ENCODE measurements around the gene MRPS27.

MRPS27 gene

GRCh38 chr5:72231991-72232703, 87.9 kb downstream of the MRPS27 start:
- peak; percentile 5 for DNase-seq (ENCODE audit: low read depth)

- DNase-seq (ENCODE audit: low read depth): no peak
Measured at GRCh38 chr5:72228960-72229359, 91.1 kb downstream of the MRPS27 start.

GRCh38 chr5:72226950-72227349, 93.1 kb downstream of the MRPS27 start:
- DNase-seq (ENCODE audit: low read depth): no peak

GRCh38 chr5:72225741-72226140, 94.3 kb downstream of the MRPS27 start:
- DNase-seq (ENCODE audit: low read depth): no peak

- no peak for DNase-seq (ENCODE audit: low read depth)
Measured at GRCh38 chr5:72224946-72225463, 95.0 kb downstream of the MRPS27 start.

- DNase-seq (ENCODE audit: low read depth): no peak
Measured at GRCh38 chr5:72223371-72223770, 96.7 kb downstream of the MRPS27 start.

- DNase-seq (ENCODE audit: low read depth): no peak
Measured at GRCh38 chr5:72222521-72222920, 97.5 kb downstream of the MRPS27 start.

GRCh38 chr5:72221541-72221940, 98.5 kb downstream of the MRPS27 start:
- no peak for DNase-seq (ENCODE audit: low read depth)

- no peak for DNase-seq (ENCODE audit: low read depth)
Measured at GRCh38 chr5:72221099-72221498, 98.9 kb downstream of the MRPS27 start.

- no peak for DNase-seq (ENCODE audit: low read depth)
Measured at GRCh38 chr5:72216756-72217155, 103.3 kb downstream of the MRPS27 start.

- no peak for DNase-seq (ENCODE audit: low read depth)
Measured at GRCh38 chr5:72214168-72214567, 105.9 kb downstream of the MRPS27 start.

GRCh38 chr5:72213482-72213881, 106.6 kb downstream of the MRPS27 start:
- no peak for DNase-seq (ENCODE audit: low read depth)

- no peak for DNase-seq (ENCODE audit: low read depth)
Measured at GRCh38 chr5:72212171-72212570, 107.9 kb downstream of the MRPS27 start.

- no peak for DNase-seq (ENCODE audit: low read depth)
Measured at GRCh38 chr5:72210888-72211678, 109.0 kb downstream of the MRPS27 start.

GRCh38 chr5:72209147-72210115, 110.6 kb downstream of the MRPS27 start:
- no peak for DNase-seq (ENCODE audit: low read depth)

- no peak for DNase-seq (ENCODE audit: low read depth)
Measured at GRCh38 chr5:72208324-72208926, 111.6 kb downstream of the MRPS27 start.

GRCh38 chr5:72206994-72207393, 113.0 kb downstream of the MRPS27 start:
- no peak for DNase-seq (ENCODE audit: low read depth)

GRCh38 chr5:72206160-72206559, 113.9 kb downstream of the MRPS27 start:
- no peak for DNase-seq (ENCODE audit: low read depth)

GRCh38 chr5:72205431-72206009, 114.5 kb downstream of the MRPS27 start:
- DNase-seq (ENCODE audit: low read depth): no peak

GRCh38 chr5:72204946-72205345, 115.1 kb downstream of the MRPS27 start:
- DNase-seq (ENCODE audit: low read depth): no peak

- DNase-seq (ENCODE audit: low read depth): no peak
Measured at GRCh38 chr5:72203251-72203845, 116.7 kb downstream of the MRPS27 start.
